NCI-H146 (cell line): ENCODE measurements around the gene BIRC7.
A peak's percentile ranks its signal among the peaks of the same experiment; 100 is the strongest.
"Not testable (repeated sequence)": the region's sequence is repeated elsewhere in the genome, so short reads cannot be mapped to it uniquely, and the experiment has no call there.

Experiments used
- DNase-seq: peaks from one replicate; lab custom pipeline; 2025; lab: John Stamatoyannopoulos, UW

BIRC7 gene

DNA sequence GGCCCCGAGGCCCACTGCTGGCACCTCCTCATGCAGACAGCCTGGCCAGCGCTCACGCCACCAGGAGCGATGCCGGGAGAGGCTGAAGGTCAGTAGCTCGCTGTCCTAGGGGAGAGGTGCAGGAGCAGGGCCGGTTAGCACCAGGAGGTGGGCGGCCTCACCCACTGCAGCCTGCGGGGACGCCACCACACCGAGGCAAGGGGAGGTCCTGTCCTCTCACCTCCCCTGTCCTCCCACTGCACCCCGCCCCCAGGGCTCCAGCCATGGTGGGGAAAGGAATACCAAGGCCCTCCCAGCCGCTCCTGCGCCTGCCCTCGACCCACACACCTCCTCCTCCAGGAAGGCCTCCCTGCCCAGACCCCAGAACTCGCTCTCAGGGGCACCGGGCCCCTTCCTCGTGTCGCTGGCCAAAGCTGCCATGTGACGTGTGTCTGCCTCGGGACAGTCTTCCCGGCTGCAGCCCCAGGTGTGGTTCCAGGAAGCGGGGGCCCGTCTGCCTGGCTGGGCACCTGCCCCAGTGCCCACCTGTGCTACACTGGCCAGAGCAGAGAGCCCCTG, 12.0 kb downstream of the BIRC7 start:
- DNase-seq: no peak

DNA sequence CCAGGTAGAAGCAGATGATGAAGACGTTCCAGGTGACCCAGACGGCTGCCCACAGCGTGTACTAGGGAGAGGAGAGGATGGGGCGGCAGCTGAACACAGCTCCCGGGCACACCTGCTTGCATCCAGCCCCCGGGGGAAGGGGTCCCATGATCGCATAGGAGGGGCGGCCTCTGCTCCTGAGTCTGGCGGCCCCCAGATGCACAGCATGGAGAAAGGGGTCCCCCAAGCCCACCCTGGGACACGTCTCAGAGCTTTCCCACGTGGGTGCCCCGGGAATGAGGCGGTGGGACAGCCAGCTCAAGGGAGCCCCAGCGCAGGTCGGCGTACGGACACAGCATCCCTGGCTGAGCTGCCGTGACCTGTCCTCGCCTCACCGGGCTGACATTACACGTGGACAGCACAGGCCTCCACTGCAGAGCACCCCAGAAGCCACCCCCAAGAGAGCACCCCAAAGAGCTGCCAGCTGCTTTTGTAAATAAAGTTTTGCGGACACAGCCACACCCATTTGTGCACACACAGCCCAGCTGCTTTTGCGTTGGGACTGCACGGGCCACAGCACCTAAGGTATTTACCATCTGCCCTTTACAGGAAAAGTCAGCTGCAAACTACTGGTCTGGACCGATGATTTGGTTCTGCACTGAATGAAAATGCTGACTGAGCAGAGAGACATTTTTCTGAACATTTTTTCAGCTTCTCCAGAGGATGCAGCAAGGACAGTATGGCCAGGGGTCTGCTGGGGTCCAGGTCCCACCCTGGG, 13.3 kb downstream of the BIRC7 start:
- DNase-seq: no peak

DNA sequence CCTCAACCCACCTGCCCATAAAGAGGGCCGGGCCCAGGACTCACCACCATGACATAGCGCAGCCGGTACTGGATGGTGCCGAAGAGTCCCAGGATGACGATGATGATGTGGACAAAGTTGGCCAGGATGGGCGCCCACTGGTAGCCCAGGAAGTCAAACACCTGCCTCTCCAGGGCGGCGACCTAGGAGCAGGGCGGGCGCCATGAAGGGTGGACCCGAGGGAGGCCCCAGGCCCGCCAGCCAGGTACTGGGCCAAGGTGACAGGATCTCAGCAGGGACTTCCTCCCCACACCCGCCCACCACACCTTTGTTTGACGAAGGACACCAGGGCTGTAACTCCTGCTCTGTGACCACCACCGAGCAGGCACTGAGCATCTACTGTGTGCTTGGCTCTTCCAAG, 14.2 kb downstream of the BIRC7 start:
- DNase-seq: no peak

DNA sequence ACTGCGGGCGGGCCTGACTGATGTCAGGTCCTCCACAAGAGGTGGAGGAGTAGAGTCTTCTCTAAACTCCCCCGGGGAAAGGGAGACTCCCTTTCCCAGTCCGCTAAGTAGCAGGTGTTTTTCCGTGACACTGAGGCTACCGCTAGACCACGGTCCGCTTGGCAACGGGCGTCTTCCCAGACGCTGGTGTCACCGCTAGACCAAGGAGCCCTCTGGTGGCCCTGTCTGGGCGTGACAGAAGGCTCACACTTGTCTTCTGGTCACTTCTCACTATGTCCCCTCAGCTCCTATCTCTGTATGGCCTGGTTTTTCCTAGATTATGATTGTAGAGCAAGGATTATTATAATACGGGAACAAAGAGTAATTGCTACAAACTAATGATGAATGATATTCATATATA, 15.6 kb downstream of the BIRC7 start:
- not testable (repeated sequence) for DNase-seq

DNA sequence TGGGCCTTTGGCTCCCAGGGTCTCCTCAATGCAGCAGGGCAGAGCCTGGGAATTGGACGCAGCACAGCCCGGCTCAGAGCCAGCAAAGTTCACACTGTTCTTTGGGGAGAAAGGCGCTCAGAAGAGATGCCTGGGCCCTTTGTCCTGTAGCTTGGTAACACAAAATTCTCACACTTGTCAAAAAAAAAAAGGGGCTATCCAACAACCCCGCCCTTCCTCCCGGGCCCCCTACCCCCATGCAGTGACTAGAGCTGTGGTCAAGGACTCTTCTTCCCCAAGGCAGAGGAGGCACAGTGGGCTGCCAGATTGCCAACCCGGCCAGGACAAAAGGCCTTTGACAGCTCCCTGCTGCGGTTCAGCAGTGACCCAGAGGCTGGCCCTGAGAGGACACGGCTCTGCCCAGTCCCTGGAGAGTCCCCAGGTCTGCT, 16.6 kb downstream of the BIRC7 start:
- no peak for DNase-seq

DNA sequence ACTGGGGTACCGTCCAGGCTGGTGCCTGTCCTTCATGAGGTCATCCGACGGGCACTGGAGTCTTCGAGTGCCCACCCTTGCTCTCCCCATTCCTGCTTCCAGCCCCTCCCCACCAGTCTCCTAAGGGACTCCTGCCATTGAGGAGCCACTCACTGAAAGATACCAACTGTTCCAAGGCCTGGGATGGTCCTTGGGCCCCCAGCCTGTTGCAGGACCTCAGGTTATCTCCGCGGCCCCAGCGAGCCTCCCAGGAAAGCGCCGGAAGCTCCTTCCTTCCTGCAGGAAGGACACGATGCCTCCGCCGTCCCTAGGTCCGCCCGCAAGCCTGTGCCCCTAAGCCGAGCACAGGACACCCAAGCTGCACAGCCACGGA, 17.3 kb downstream of the BIRC7 start:
- no peak for DNase-seq

DNA sequence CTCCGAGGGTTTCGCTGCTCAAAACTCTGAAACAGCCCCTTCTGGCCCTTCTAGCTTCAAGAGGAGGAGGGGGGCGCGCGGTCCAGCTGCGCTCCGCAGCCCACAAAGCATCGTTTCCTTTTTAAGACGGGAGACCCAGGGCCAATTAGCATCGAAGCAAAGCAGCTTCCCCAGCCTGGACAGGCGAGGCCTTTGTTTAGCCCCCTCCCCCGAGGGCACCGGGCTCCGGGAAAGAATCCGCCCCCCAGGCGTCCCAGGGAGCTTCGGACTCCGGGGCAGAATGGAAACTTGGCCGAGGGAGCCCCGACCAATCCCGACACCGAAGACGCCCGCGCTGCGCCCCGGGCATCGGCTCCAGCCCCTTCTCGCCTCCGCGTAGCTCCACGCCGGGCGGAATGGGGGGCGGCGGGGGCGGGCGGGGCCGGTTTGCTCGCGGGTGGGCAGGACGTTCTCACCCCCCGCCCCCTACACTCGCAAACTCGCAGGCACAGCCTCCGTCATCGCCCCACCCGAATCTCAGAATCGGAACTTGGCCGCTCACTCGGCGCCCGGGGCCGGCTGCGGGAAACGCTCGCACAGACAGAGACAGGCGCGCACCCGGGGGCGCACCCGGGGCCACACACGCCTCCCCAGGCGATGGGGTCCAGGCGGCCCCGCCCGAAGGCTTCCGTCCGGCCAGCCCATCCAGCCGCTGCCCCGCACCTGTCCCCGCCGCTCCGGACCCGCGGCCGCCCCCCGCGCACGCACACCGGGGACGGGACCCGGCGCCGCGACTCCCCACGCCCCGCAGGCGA, 17.9 kb downstream of the BIRC7 start:
- DNase-seq: no peak

DNA sequence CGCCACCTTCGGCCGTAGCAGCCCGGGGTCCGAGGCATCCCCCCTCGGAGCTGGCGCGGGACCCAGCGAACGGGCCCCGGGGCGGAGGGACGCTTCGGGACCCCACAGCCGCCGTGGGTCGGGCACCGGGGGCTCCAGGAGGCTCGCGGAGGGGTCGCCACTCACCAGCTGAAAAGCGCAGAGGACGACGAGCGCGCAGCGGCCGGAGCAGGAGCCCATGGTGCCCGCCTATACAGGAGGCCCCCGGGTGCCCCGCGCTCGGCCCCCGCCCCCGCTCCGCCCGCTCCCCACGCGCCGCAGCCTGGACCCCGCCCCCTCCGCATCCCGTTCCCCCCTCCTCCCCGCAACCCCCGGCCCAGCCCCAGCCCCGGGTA, 18.5 kb downstream of the BIRC7 start, which contains the start of gene NKAIN4:
TSS of gene NKAIN4 (minus strand) at position 232 of the 374 bp plus-strand sequence. CDS start at position 219, 13 bp downstream.
- no peak for DNase-seq

DNA sequence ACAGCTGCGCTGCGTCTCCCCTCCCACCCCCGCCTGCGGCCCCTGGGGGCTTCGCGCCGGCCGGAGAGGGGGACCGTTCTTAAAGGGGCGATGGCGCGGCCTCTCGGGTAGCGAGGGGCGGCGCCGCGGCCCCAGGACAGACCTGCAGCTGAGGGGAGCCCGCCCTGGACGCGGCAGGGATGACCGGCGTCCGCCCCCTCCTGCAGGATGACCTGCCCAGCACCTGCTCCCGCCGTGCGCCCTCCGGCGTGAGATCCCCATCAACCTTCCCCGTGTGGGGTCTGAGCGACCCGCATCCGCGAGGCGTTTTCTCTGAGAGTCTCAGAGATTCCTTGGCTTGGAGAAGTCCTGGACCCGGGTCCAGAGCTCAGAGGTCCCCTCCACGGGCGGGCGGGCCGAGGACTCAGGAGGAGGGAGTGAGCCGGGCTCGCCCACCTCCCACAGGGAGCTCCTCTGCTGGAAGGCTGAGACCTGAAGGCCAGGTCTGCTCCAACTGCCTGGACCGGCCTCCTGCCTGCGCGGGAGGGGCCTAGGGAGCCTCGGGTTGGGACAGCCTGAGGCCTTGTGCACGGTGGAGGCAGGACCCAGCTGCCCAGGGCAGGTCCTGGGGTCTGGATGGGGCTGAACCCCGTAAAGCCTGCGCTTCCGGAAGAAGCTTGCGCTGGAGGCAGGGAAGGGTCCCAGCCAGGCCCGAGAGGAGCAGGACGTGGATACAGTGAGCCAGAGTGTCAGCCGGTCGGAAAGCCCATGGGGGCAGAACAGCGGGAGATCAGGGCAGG, 19.1 kb downstream of the BIRC7 start:
- peak; percentile 32 for DNase-seq

DNA sequence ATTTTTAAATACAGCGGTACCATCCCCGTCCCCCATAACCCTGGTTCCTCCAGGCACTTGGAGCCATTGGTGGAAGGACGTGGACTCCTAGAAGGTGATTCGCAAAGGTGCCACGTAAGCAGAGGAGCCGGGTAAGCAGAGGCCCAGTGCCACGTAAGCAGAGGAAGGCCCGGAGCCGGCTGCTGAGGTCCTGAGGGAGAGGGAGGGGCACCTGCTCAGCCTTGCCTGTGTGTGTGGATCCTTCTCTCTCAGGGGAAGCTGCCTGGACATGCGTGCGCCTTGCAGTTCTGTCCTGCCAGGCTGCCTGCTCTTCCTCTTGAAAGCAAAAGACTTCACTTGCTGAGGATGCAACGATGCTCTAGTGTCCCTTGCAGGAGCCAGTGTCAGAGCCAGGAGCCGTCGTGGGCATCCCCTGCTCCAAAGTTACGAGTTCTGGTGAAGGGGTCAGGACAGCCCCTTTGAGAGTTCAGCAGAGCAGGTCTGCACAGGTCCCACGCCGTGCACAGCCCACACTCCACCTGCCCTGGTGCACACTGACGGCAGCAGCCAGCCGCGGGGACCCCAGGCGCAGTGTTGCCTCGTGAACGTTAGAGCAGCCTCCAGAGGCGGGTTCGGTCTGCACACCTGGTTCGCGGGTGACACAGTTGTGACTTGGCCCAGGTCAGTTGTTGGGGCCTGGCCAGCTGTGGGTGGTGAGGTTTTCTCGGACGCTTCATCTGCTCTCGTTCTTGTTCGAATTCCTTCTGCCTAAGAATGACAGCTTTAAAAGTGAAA, 20.4 kb downstream of the BIRC7 start:
- DNase-seq: peak; percentile 22

DNA sequence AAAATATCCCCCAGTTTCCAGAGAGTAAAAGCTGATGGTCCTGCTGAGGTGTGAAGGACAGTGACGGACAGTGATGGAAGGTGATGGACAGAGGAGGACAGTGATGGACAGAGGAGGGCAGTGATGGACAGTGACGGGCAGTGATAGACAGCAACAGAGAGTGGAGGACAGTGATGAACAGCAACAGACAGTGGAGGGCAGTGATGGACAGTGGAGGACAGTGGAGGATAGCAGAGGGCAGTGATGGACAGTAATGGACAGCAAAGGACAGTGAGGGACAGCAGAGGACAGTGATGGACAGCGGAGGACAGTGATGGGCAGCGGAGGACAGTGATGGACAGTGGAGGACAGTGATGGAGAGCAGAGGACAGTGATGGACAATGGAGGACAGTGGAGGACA, 21.2 kb downstream of the BIRC7 start:
- no peak for DNase-seq

DNA sequence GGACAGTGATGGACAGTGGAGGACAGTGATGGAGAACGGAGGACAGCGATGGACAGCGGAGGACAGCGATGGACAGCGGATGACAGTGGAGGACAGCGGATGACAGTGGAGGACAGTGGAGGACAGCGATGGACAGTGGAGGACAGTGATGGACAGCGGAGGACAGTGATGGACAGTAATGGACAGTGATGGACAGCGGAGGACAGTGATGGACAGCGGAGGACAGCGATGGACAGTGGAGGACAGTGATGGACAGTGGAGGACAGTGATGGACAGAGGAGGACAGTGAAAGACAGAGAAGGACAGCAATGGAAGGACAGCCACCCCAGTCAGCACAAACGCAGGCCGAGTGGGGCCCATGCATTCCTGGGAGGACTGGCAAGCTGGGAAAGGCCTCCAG, 21.9 kb downstream of the BIRC7 start:
- no peak for DNase-seq

DNA sequence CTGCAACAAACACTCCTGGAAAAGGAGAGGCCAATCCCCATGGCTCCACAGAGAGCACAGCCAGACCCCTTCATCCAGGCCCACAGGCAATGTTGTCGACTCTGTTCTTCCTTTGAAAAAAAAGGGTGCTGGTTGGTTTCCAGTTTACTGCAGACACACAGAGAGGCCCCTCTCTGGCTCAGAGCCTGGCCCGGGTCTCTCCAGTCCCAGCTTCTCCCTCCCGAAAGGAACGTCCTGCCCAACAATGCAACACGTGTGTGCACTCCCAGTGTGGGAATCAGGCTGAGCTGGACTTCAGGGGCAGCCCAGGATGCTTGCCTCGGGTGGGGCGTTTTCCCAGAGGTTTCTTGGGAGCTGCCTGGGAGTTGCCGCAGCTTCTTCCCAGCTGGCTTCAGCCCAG, 23.1 kb downstream of the BIRC7 start:
- DNase-seq: no peak

DNA sequence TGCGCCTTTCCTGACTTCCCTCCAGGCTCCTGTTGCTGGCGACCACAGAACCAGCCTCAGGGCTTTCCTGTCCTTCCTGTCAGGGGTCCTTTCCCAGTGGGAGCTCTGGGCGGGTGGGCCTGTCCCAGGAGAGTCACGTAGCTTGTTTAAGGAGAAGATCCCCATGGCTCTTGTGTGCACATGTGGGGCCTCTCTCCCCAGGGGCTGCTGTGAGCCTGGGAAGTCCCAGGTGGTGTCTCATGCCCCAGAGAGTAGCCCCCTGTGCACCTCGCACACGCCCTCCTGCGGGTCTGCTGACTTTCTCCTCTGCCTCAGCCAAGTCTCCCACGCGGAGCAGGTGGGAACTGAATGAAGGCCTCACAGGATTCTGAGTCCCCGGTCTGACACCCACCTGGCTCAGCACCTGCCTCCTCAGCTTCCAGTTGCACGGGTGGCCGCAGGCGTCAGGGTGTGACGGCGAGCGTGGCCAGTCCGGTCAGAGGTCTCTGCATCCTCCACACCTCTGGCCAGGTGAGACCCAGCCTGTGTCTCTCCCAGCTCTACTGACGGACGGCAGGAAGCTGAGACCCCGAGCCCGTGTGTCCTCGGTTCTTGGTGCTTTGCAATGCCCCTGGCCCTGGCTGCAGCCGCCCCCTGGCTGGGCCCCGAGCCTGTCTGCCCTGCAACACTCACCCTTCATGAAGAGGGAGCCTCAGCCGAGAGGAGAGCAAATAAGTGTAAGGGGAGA, 24.2 kb downstream of the BIRC7 start:
- DNase-seq: peak; percentile 37

DNA sequence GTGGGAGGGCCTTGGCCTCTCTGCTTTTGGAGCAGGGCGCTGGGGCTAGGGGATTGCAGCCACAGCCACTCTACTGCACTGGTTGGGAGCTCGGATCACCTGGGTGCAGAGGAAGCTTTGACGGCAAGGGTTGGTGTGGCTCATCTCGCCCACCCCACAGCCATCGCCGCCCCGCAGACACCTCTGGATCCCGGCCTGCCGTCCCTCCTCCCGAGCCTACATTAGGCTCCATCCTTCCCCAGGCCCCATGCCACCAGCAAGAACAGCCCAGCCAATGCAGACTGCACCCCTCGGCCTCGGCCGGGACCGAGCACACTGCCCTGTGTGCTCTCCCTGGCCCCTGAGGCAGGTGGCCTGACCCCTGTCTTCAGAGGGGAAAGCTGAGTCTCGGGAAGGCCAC, 24.8 kb downstream of the BIRC7 start:
- no peak for DNase-seq

DNA sequence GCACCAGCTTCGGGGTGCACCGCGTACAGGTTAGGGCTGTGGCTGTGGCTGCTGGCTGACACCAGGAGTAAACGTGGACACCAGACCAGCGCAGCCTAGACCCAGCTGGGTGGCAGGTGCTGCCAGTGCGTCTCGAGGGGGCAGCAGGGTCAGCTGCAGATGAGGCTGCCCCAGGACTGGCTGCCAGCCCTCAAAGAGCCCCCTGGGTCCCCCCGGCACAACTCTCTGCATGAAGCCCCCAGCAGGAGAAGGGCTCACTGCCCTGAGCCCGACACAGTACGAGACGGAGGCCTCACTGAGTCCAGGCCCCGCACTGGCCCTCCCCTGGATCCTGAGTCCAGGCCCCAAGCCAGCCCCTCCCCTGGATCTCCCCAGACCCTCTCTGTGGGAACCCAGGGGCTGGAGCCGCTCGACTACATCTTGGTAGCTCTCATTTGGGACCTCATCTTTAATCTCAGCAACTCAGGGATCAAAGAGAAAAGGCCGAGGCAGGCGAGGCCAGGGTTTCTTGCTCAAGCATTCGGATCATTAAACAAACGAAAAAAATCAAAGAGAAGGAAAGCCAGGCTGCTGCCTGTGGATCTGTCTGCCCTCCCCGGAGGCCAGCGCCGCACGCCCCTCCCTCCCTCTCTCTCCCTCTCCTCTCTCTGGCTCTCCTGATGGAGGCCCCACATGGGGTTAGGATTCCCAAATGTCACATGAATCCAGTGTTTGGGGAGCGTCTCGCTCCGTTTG, 25.5 kb downstream of the BIRC7 start:
- DNase-seq: no peak

DNA sequence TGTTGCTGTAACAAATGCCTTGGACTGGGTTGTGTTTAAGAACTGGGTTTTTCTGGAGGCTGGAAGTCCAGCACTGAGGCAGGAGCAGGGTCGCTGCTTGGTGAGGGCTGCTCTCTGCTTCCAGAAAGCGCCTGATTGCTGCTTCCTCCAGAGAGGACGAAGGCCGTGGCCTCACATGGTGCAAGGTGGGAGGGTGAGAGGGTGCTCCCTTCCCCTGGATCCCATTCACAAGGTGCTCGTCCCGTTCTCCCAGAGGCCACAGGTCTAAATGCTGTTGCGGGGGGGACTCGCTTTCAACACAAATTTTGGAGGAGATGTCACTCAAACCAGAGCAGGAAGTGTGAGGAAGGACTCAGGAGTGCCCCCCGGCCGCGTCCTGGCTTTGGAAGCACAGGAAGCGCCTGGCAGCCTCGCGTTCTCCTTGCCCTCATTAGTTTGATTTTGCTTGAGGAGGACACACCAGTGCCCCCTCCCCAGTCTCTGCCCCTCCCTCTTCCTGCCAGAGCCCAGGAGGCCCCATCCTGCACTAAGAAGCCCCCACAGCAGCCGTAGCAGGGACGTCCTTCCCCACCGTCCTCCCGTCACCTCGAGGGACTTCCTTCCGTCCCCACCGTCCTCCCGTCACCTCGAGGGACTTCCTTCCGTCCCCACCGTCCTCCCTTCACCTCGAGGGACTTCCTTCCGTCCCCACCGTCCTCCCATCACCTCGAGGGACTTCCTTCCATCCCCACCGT, 26.3 kb downstream of the BIRC7 start:
- DNase-seq: no peak

DNA sequence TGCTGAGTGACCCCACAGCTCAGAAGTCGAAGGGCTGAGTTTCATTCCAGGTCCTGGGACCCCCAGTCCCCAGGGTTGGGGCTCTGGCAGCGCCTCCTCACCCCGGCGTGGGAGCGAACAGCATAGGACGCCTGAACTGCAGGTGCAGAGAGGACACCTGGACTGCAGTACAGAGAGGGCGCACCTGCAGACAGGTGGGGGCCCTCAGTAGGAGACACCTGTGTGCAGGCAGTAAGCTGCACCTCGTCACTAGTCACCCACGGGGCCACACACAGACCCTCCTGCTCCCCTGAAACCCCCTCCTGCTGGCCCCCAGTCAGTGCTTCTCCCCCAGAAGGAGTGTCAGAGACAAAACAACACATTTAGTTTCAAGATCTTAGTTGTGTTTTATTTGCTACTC, 27.1 kb downstream of the BIRC7 start:
- DNase-seq: peak; percentile 54

DNA sequence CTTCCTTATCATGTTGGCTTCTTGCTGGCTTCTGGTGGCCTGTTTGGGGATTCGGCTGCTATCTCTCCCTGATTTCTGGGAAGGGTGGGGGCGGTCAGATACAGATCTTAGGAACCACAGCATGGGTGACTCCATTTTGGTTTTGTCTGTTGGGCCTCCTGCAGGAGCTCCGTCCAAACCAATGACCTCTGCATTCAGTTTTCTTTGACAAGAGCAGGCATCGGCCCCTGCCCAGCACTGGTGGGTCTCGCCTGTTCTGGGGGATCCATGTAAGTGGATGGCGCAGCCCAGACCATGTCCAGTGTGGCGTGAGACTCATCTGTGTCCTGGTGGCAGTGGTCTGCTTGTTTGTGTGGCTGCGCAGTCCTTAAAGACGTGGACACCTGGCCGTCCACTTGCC, 28.3 kb downstream of the BIRC7 start:
- no peak for DNase-seq

DNA sequence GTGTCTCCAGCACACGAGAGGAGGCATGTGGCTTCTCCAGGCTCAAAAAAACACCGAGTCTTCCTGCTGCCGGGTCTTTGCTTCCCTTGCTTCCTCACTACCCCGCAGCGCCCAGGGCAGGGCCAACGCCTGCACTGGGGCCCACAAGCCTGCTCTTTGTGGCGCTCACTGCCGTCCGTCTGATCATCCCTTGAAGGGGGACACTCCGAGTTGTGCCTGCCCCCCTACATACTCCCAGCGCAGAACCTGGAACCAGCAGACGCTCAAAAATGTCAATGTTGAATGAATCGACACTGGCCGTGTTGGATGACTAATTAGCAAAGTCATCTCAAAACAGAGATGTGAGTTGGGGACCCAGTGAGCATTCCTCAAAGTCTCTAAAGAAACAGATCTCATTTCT, 28.8 kb downstream of the BIRC7 start:
- no peak for DNase-seq
